Measurements from ENCODE around the gene TUBGCP5.

Gene TUBGCP5

DNA sequence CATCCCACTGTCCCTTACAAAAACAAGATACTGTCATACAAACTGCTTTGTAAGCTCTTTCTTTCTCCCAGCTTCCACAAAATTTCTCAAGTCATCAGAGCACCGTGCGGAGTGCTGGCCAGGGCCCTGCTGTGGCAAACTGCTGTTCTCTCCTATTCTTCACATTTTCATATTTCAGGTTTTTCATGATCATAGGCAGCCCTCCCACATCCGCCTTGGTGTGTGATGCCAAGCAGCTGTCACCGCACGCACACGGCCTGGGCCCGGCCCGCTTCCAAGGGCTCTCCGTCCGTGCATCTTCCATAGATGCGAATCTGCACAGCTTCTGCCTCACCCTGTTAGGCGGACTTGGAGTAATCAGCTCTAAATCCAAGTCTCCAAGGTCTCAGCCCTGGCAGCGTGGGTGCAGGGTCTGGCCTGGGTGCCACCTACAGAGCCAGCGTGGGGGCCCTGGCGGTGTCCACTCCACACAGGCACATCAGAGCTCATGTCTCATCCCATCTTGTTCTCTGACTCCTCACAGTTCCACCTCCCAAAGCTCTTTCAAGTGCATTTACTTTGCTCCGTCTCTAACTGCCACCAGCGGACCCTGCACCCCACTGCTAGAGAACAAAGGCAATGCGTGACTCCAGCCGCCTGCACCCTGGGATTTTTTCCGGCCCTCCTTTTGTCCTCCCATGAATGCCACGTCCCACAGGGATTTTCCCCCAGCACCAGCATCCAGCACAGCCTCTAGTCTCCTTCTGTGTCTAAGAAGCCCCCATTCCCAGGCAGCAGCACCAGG lies 86.4 kb downstream of the TUBGCP5 start:
- no peak for DNase-seq (ENCODE audit: low spot score)

DNA sequence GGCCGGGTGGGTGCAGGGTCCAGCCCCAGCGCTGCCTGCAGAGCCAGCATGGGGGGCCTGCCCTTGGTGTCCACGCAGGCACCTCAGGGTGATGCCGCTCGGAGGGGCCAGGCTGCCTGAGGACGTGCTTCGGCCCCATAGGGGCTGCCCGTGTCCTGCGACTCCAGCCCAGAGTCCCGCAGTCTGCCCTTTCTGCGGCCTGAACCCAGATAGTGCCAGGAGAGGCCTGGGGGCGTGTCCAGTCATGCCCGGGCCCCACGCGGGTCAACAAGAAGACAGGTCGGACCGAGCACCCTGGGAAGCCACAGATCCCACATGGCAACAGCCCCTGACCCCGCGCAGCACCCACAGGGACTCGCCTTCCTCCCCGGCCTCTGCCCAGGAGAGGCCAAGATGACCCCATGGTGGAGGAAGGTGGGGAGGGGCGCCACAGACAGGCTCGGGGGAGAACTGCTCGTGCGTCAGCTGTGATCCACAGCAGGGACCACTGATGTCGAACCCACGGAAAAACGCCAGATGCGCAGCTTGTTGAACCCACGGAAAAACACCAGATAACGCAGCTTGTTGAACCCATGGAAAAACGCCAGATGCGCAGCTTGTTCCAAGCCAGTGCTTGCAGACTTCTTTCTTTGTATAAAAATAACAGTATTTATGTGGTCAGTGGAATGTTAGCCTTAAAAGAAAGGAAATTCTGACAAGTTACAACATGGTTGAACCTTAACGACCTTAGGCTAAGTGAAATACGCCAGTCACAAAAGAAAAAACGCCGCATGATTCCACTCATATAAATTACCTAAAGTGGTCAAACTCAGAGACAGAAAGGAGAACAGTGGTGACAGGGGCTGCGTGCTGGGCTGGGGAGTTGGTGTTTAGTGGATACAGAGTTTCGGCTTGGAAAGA lies 87.7 kb downstream of the TUBGCP5 start:
- no peak for DNase-seq (ENCODE audit: low spot score)

DNA sequence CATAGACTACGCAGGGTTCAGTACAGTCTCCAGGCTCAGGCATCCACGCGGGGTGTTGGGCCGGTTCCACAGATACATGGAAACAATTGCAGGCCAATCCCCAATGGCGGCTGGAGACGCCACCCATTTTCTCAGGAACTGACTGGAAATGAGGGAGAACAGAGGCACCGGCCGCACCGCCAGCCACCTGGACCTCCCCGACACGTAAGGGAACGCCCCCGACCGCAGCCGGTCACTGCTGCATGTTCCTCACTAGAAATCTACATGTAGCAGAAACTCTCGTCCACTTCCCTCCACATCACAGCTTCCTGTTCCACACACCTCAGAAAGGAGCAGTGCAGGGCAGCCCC lies 88.4 kb downstream of the TUBGCP5 start:
- DNase-seq (ENCODE audit: low spot score) = no peak

DNA sequence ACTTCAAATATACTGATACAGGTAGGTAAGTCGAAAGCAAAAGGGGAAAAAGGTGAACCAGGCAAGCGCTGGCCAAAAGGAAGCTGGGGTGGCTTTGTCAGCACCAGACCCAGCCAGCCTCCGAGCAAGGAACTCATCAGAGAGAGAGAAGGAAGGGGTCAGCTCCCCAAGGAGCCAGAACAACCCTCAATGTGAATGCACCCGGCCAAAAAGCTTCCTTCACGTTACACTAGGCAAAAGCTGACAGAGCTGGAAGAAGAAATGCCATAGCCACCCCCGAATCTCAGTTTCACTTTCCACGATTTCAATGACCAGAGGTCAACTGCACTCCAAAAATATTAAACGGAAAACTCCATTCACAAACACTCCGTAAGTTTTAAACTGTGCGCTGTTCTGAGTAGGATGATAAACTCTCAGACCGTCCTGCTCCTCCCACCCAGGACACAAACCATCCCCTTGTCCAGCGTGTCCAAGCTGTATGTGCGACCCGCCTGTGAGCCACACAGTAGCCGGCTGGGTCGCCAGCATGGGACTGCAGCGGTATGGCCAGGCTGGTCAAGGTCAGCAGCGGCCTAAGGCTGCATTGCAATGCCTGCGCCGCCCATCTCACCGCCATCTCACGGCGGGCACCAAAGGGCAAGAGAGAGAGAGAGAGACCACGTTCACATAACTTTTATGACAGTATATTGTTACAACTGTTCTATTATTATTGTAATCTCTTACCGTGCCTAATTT lies 88.9 kb downstream of the TUBGCP5 start:
- DNase-seq (ENCODE audit: low spot score) = no peak
